Central memory CD8-positive, alpha-beta T cell (primary cell): ENCODE results near the gene FKBP14.
"Not testable (repeated sequence)": the region's sequence is repeated elsewhere in the genome, so short reads cannot be mapped to it uniquely, and the experiment has no call there.

Experiments
- ATAC-seq: fragments of 150-1000 bp; cut with Tn5 transposase; replicated peaks from 2 replicates; pipeline ENCODE4 v1.10.0; 2022; ENCODE audit warnings: mild to moderate bottlenecking, moderate FRiP score, moderate number of reproducible peaks; ENCODE audit not compliant: poor library complexity, severe bottlenecking; ENCODE audit errors: extremely low read depth
- DNase-seq, 2 donors: peaks; one replicate each; pipeline ENCODE4 v3.0.0; 2021; ENCODE audit warnings: low spot score in 2 of 2
- H3K27ac Mint-ChIP-seq: one replicate; pipeline ENCODE4 v1.8.0; 2022; ENCODE audit warnings: low read depth, mild to moderate bottlenecking, moderate library complexity, mixed read lengths
- H3K27me3 Mint-ChIP-seq: one replicate; pipeline ENCODE4 v1.8.0; 2022; ENCODE audit warnings: mixed read lengths
- H3K36me3 Mint-ChIP-seq: one replicate; pipeline ENCODE4 v1.8.0; 2022; ENCODE audit warnings: mild to moderate bottlenecking, moderate library complexity, mixed read lengths; ENCODE audit not compliant: insufficient read depth
- H3K4me1 Mint-ChIP-seq: one replicate; pipeline ENCODE4 v1.8.0; 2022; ENCODE audit warnings: mixed read lengths
- H3K4me3 Mint-ChIP-seq: one replicate; pipeline ENCODE4 v1.8.0; 2022; ENCODE audit warnings: mild to moderate bottlenecking, moderate library complexity, mixed read lengths
- H3K9me3 Mint-ChIP-seq: one replicate; pipeline ENCODE4 v1.8.0; 2022; ENCODE audit warnings: mixed read lengths

The FKBP14 gene

DNA sequence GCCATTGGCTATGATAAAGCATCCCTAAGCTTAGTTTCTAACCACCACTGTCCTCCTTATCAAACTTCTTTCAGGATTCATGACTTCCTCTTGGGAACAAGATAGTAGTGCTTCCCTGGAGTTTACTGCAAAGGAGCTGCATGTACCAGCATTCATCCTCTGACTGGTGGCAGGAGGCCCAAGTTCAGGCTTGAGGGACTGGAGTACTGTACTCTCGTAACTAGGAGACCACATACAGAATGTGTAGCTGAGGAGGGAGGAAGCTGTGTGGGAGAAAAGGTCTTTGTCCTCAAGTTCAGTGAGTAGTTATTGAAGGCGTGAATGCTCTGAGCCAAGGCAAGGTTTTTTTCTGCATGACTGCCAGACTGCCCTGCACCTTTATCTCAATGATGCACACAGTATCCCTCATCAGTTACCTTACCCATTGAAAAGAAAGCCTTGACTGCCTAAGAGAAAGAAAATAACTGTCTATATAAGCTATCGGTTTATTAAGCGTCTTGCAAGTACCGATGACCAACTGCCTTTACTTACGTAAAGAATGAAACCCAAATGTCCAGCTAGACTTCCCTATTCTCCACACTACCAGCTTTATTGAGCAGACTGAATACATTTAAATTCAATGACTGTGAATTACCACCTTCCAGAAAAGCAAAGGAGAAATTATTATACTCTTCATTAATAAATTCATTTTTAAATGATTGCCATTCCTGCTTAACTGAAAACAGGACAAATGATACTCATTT, 49.7 kb downstream of the FKBP14 start:
- no peak for ATAC-seq
- no peak overlapping the region for H3K27ac Mint-ChIP-seq
- peaks cover 41% of the 10 kb centered on the region for H3K27me3 Mint-ChIP-seq
- no peak overlapping the region for H3K4me3 Mint-ChIP-seq
- H3K9me3 Mint-ChIP-seq = no peaks in the 10 kb centered on the region
- no peaks in the 10 kb centered on the region for H3K36me3 Mint-ChIP-seq
- no peak for DNase-seq
- H3K4me1 Mint-ChIP-seq = no peaks in the 10 kb centered on the region

DNA sequence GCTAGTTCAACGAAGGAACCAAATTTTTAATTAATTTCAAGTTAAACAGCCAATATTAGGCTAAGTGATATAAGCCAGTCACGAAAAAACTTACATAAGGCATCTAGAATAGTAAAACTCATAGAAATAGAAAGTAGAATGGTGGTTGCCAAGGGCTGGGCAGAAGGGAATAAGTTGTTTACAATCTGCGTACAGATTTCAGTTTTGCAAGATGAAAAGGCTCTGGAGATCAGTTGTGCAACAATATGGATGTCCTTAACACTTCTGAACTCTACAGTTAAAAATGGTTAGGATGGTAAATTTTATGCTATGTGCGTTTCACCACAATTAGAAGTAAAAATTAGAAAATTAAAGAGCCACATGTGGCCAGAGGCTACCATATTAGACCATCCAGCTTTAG, 50.2 kb downstream of the FKBP14 start:
- no peak overlapping the region for H3K4me3 Mint-ChIP-seq
- no peaks in the 10 kb centered on the region for H3K4me1 Mint-ChIP-seq
- peaks cover 41% of the 10 kb centered on the region for H3K27me3 Mint-ChIP-seq
- no peak overlapping the region for H3K27ac Mint-ChIP-seq
- DNase-seq = no peak
- no peaks in the 10 kb centered on the region for H3K9me3 Mint-ChIP-seq
- ATAC-seq = no peak
- no peaks in the 10 kb centered on the region for H3K36me3 Mint-ChIP-seq

DNA sequence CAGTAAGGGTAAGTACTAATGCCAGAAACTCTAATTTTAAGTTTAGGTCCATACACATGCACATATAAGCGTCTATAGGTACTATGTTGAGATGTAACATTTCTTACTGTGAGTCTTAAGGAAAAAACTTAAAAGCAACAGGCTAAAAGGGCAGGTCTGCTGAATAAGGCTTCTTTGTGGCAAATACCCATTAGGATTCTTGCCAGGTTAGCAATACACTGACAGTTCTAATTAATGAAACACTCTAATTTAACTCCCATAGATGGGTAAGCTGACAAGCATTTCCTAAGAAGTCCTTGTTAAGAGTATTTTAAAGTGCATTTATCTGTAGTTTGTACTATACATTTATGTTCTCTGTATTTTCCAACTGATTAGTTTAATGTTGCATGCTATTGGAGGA, 50.9 kb downstream of the FKBP14 start:
- no peak overlapping the region for H3K4me3 Mint-ChIP-seq
- H3K36me3 Mint-ChIP-seq = no peaks in the 10 kb centered on the region
- H3K27me3 Mint-ChIP-seq = peaks cover 41% of the 10 kb centered on the region
- ATAC-seq (no peak), DNase-seq (no peak)
- no peaks in the 10 kb centered on the region for H3K4me1 Mint-ChIP-seq
- H3K9me3 Mint-ChIP-seq = no peaks in the 10 kb centered on the region
- no peak overlapping the region for H3K27ac Mint-ChIP-seq

DNA sequence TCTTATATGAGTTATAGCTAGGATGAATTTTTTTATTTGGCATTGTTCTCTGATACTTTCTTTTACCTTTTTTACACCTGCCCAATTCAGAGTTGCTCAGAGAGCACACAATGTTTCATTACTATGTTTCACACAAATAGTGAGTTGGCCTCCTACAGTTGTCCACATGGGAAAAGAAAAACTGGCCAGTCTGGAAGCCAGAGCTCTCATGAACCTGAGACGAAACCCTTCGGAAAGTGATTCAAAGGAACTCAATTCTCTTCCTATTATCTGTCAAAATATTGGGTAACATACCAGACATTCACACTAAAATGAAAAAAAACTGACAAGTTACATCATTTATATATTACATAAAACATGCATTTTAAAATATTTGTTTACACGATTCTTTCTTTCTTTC, 52.2 kb downstream of the FKBP14 start:
- Mint-ChIP-seq H3K27me3 (peaks cover 41% of the 10 kb centered on the region), H3K4me1 (no peaks in the 10 kb centered on the region), H3K4me3 (no peak overlapping the region), H3K36me3 (no peaks in the 10 kb centered on the region), H3K27ac (no peak overlapping the region), H3K9me3 (no peaks in the 10 kb centered on the region)
- ATAC-seq = no peak
- DNase-seq = no peak

DNA sequence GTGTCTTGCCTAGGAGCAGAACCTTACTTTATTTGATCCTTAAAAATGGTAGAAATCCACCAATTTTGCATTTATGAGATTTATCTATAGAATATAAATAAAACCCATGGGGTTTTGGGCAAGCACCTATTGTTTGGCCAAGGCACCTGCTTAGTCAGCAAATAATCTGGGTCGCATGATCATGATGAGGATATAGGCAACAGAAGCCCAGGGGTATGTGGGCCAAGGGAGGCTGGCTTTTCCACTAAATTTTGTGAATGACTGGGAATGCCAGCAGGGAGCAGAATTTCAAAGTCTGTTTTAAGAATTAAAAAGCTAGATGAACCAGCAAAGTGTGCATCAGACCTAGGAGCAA, 54.2 kb downstream of the FKBP14 start:
- no peak for ATAC-seq
- Mint-ChIP-seq H3K4me1 (no peaks in the 10 kb centered on the region), H3K36me3 (no peaks in the 10 kb centered on the region), H3K4me3 (no peak overlapping the region), H3K27me3 (peaks cover 61% of the 10 kb centered on the region), H3K9me3 (no peaks in the 10 kb centered on the region), H3K27ac (no peak overlapping the region)
- no peak for DNase-seq

DNA sequence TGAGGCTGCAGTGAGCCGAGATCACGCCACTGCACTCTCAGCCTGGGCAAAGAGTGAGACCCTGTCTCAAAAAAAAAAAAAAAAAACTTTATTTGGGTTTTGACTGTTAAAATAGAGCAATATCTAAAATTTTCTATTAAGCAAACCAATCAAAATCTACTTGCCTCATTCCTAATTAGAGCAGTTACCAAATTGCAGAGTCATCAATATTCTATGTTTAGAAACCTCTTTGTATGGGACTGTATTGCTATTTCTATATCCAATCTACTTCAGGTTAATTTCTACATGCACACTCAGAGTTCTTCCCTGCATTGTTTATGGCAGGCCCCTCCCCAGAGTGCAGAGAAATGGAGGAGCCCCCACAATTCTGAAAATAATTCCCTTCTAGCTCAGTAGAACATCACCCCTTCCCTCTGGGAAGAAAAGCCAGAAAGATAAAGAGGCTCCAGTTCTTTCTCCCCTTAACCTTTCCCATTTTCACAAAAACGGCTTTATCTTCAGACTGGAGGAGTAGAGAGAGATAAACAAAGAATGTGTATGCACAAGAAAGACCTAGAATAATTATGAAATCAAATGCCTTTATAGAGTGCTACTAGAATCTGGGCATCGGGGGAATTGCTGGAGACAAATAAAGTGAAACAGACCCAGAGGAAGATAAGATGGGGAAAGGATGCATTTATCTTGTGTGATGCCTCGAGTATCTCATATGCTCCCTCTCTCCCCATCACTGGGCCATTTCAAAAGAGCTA, 54.8 kb downstream of the FKBP14 start:
- no peaks in the 10 kb centered on the region for H3K9me3 Mint-ChIP-seq
- no peak overlapping the region for H3K4me3 Mint-ChIP-seq
- H3K27ac Mint-ChIP-seq = no peak overlapping the region
- no peaks in the 10 kb centered on the region for H3K4me1 Mint-ChIP-seq
- ATAC-seq (no peak), DNase-seq (no peak)
- peaks cover 65% of the 10 kb centered on the region for H3K27me3 Mint-ChIP-seq
- H3K36me3 Mint-ChIP-seq = no peaks in the 10 kb centered on the region

DNA sequence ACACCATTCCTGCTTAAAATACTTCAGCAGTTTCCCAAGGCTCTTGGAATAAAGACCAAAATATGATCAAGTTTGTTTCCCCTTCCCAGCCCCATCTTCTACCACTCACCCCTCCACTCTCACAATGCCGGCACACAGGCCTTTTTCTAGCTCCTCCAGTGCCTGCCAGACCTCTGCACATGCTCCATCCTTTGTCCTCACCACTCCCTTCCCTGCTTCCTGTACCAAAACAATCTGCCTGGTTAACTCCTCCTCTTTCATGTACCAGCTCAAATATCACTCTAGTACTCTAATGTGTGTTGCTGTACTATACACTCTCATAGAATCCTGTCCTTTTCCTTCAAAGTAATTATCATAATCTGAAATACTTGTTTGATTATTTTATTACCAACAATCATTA, 56.3 kb downstream of the FKBP14 start:
- no peak overlapping the region for H3K4me3 Mint-ChIP-seq
- H3K27me3 Mint-ChIP-seq = peaks cover 68% of the 10 kb centered on the region
- H3K27ac Mint-ChIP-seq = no peak overlapping the region
- no peaks in the 10 kb centered on the region for H3K4me1 Mint-ChIP-seq
- ATAC-seq (no peak), DNase-seq (no peak)
- no peaks in the 10 kb centered on the region for H3K36me3 Mint-ChIP-seq
- H3K9me3 Mint-ChIP-seq = no peaks in the 10 kb centered on the region

DNA sequence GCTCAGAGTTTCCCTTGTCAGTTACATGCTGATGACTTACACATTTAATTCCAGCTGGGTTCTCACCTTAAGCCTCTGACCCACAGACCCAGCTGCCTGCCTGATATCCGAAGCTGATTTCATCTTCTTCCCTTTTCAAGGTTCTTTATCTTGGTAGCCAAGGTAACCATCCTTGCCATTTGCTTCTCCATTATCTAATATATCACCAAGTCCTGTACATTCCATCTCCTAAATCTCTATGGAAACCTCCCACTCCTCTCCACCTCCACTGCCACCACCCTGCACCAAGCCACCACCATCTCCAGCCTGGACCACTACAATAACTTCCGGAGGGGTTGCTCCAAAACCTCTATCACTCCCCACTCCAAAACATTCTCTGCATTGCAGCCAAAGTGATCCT, 56.8 kb downstream of the FKBP14 start:
- H3K27ac Mint-ChIP-seq = no peak overlapping the region
- H3K4me1 Mint-ChIP-seq = no peaks in the 10 kb centered on the region
- DNase-seq (no peak), ATAC-seq (no peak)
- no peaks in the 10 kb centered on the region for H3K9me3 Mint-ChIP-seq
- no peak overlapping the region for H3K4me3 Mint-ChIP-seq
- no peaks in the 10 kb centered on the region for H3K36me3 Mint-ChIP-seq
- H3K27me3 Mint-ChIP-seq = peaks cover 73% of the 10 kb centered on the region

DNA sequence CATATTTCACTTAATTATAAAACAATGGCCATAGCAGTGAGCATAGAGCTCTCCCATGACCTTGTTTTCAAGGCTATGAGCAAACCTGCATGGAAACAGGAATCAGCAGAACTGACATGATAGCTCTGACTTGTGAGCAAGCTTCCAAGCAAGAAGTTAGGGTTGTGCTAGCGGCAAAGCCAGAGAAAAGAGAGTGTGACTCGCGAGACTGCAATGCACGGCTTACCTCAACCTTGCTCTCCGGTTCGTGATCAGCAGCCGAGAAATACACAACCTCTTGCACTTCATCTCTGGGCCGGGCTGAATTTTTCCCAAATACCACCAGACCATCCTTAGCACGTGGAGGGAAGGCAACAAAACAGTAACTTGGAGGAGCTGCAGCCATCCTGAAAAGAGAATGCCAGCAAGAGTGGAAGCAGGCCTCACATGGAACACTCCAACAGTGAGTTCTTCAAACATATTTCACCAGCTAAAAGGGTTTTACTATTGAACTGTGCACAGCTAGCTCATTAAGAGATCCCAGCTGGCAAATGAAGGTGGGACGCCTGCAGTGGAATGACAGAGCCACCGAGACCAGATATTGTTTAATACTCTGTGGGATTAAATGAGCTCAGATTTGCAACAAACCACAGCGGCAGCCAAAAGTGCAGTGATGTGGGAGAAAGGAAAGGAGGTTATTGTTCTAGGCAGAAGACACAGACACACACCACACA, 57.7 kb downstream of the FKBP14 start:
- no peak overlapping the region for H3K4me3 Mint-ChIP-seq
- H3K36me3 Mint-ChIP-seq = no peaks in the 10 kb centered on the region
- H3K27me3 Mint-ChIP-seq = peaks cover 75% of the 10 kb centered on the region
- H3K27ac Mint-ChIP-seq = no peak overlapping the region
- no peak for DNase-seq
- ATAC-seq = no peak
- H3K9me3 Mint-ChIP-seq = no peaks in the 10 kb centered on the region
- no peaks in the 10 kb centered on the region for H3K4me1 Mint-ChIP-seq

DNA sequence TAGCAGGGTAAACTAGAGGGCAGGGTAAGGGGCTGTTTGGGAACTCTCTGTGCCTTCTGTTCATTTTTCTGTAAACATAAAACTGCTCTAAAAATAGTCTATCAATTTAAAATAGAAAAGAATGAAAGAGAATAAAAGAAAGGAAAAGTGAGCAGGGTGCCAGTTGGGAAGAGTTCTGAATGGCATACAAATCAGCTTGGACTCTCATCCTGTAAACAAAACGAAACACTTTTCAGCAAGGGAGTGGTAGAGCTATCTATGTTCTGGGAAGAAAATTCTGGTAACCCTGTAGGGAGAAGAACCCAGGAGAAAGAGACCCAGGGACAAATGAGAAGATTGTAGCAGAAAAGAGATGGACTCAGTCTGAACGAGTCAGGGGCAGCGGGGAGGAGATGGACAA, 61.5 kb downstream of the FKBP14 start:
- no peak for DNase-seq
- Mint-ChIP-seq H3K27me3 (peaks cover 55% of the 10 kb centered on the region), H3K27ac (no peak overlapping the region), H3K36me3 (no peaks in the 10 kb centered on the region), H3K4me1 (no peaks in the 10 kb centered on the region), H3K9me3 (no peaks in the 10 kb centered on the region), H3K4me3 (no peak overlapping the region)
- no peak for ATAC-seq

DNA sequence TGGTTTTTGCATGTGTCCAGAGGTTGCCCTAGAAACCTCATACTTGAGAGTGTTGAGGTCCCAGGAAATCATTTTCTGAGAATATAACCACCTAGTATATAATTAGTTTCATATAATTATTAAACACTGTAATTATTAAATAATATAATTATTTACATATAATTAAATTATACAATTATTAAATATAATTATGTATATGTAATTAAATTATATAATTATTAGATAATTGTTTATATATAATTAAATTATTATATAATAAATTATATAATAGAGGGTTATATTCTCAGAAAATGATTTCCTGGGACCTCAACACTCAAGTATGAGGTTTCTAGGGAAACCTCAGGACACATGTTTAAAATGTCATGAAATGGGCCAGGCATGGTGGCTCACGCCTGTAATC, 64.5 kb downstream of the FKBP14 start:
- no peaks in the 10 kb centered on the region for H3K9me3 Mint-ChIP-seq

DNA sequence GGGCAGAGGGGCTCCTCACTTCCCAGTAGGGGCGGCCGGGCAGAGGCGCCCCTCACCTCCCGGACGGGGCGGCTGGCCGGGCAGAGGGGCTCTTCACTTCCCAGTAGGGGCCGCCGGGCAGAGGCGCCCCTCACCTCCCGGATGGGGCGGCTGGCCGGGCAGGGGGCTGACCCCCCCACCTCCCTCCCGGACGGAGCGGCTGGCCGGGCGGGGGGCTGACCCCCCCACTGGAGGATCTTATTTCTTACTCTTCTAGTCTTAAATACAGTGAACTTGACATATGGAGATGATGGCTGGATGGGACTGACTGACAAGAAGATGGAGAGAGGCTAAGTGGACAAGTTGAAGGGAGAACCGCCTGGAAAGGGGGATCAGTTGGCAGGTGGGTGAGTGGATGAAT, 64.9 kb downstream of the FKBP14 start:
- not testable (repeated sequence) for DNase-seq, H3K9me3 Mint-ChIP-seq, H3K36me3 Mint-ChIP-seq, H3K4me3 Mint-ChIP-seq, ATAC-seq, H3K4me1 Mint-ChIP-seq, H3K27ac Mint-ChIP-seq
- H3K27me3 Mint-ChIP-seq = peaks cover 48% of the 10 kb centered on the region

More for the DNA sequence above, 64.5 kb downstream of the FKBP14 start:
- Mint-ChIP-seq H3K4me1 (no peaks in the 10 kb centered on the region), H3K4me3 (no peak overlapping the region), H3K27ac (no peak overlapping the region), H3K27me3 (peaks cover 50% of the 10 kb centered on the region), H3K36me3 (no peaks in the 10 kb centered on the region)
- DNase-seq = no peak
- ATAC-seq = no peak
